ENCODE results near the gene CD2BP2. TPM values are rescaled to one million over a fixed set of nuclear protein-coding genes. Genes with fewer than 3 reads are reported as not detected.

Gene CD2BP2
- total and polyA plus RNA-seq, 9 of the 15 experiments (the other 6 are each of a cell fraction or from before 2014, with no cell fraction given) = 3.9 to 51.1 (median 32.8) TPM

DNA sequence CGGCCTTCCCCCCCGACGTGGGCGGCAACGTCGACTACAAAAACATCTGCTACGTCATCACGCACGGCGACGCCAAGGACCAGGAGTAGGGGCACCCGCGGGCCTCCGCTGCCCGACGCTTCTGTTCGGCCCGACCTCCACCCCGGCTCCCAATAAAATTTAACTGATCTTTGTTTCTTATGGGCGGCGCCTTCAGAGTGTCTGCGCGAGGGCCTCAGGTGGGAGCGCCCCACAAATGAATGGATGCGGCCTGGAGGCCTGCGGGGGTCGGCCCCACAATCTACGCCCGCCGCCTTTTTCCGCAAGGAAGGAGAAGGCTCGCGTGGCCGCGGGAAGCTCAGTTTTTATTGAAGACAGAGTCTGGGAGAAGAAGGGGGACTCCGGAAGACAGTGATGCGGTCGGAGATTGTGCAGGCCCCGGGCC is 22.7 kb upstream of the CD2BP2 start (continued):
- TF ChIP-seq, protein P1, sequence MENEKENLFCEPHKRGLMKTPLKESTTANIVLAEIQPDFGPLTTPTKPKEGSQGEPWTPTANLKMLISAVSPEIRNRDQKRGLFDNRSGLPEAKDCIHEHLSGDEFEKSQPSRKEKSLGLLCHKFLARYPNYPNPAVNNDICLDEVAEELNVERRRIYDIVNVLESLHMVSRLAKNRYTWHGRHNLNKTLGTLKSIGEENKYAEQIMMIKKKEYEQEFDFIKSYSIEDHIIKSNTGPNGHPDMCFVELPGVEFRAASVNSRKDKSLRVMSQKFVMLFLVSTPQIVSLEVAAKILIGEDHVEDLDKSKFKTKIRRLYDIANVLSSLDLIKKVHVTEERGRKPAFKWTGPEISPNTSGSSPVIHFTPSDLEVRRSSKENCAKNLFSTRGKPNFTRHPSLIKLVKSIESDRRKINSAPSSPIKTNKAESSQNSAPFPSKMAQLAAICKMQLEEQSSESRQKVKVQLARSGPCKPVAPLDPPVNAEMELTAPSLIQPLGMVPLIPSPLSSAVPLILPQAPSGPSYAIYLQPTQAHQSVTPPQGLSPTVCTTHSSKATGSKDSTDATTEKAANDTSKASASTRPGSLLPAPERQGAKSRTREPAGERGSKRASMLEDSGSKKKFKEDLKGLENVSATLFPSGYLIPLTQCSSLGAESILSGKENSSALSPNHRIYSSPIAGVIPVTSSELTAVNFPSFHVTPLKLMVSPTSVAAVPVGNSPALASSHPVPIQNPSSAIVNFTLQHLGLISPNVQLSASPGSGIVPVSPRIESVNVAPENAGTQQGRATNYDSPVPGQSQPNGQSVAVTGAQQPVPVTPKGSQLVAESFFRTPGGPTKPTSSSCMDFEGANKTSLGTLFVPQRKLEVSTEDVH (IDR thresholded peaks at IDR 0.05; ENCODE audit: low read depth, partially characterized antibody) = peak; percentile 31
- TF ChIP-seq MYBL2 (IDR thresholded peaks at IDR 0.05; ENCODE audit: low read depth) = no peak
- TF ChIP-seq MYBL2 (CRISPR knock-in tag; IDR thresholded peaks at IDR 0.05; ENCODE audit: borderline replicate concordance) = no peak
- no peak for TF ChIP-seq LCOR (CRISPR knock-in tag; IDR thresholded peaks at IDR 0.05)
- TF ChIP-seq GABPB1 (CRISPR knock-in tag; IDR thresholded peaks at IDR 0.05) = no peak
- TF ChIP-seq CREB1 (IDR thresholded peaks at IDR 0.05) = peak; percentile 81
- TF ChIP-seq CREB1 (CRISPR knock-in tag; IDR thresholded peaks at IDR 0.05) = peak; percentile 82
- no peak for TF ChIP-seq NUFIP1 (IDR thresholded peaks at IDR 0.05; ENCODE audit: partially characterized antibody)
- no peak; the same call in 1 of the 2 replicates for TF ChIP-seq ELF2 (CRISPR knock-in tag; IDR thresholded peaks at IDR 0.05)
- TF ChIP-seq ZNF696 (CRISPR knock-in tag; conservative IDR thresholded peaks at IDR 0.05) = no peak
- TF ChIP-seq TRIM24 (IDR thresholded peaks at IDR 0.05) = 0 out of 4 replicates have a peak, but pooled peaks of 1 of the 2 experiments have one; percentile 35
- TF ChIP-seq, protein P2, sequence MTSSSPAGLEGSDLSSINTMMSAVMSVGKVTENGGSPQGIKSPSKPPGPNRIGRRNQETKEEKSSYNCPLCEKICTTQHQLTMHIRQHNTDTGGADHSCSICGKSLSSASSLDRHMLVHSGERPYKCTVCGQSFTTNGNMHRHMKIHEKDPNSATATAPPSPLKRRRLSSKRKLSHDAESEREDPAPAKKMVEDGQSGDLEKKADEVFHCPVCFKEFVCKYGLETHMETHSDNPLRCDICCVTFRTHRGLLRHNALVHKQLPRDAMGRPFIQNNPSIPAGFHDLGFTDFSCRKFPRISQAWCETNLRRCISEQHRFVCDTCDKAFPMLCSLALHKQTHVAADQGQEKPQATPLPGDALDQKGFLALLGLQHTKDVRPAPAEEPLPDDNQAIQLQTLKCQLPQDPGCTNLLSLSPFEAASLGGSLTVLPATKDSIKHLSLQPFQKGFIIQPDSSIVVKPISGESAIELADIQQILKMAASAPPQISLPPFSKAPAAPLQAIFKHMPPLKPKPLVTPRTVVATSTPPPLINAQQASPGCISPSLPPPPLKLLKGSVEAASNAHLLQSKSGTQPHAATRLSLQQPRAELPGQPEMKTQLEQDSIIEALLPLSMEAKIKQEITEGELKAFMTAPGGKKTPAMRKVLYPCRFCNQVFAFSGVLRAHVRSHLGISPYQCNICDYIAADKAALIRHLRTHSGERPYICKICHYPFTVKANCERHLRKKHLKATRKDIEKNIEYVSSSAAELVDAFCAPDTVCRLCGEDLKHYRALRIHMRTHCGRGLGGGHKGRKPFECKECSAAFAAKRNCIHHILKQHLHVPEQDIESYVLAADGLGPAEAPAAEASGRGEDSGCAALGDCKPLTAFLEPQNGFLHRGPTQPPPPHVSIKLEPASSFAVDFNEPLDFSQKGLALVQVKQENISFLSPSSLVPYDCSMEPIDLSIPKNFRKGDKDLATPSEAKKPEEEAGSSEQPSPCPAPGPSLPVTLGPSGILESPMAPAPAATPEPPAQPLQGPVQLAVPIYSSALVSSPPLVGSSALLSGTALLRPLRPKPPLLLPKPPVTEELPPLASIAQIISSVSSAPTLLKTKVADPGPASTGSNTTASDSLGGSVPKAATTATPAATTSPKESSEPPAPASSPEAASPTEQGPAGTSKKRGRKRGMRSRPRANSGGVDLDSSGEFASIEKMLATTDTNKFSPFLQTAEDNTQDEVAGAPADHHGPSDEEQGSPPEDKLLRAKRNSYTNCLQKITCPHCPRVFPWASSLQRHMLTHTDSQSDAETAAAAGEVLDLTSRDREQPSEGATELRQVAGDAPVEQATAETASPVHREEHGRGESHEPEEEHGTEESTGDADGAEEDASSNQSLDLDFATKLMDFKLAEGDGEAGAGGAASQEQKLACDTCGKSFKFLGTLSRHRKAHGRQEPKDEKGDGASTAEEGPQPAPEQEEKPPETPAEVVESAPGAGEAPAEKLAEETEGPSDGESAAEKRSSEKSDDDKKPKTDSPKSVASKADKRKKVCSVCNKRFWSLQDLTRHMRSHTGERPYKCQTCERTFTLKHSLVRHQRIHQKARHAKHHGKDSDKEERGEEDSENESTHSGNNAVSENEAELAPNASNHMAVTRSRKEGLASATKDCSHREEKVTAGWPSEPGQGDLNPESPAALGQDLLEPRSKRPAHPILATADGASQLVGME (CRISPR knock-in tag; IDR thresholded peaks at IDR 0.05) = no peak
- peak; percentile 96 for TF ChIP-seq RBFOX2 (IDR thresholded peaks at IDR 0.05; ENCODE audit: low read depth, low read length)
- TF ChIP-seq FIP1L1 (IDR thresholded peaks at IDR 0.05; ENCODE audit: low read depth, low read length, poor library complexity, severe bottlenecking) = peak; percentile 38
- TF ChIP-seq PTRF (tag; IDR thresholded peaks at IDR 0.05) = no peak
- TF ChIP-seq BRD9 (IDR thresholded peaks at IDR 0.05; ENCODE audit: low read depth, partially characterized antibody) = peak; percentile 82
- TF ChIP-seq SIRT6 (IDR thresholded peaks at IDR 0.05; ENCODE audit: low read depth, low read length) = no peak
- TF ChIP-seq THRAP3 (IDR thresholded peaks at IDR 0.05; ENCODE audit: borderline replicate concordance) = no peak
- TF ChIP-seq, protein P3, sequence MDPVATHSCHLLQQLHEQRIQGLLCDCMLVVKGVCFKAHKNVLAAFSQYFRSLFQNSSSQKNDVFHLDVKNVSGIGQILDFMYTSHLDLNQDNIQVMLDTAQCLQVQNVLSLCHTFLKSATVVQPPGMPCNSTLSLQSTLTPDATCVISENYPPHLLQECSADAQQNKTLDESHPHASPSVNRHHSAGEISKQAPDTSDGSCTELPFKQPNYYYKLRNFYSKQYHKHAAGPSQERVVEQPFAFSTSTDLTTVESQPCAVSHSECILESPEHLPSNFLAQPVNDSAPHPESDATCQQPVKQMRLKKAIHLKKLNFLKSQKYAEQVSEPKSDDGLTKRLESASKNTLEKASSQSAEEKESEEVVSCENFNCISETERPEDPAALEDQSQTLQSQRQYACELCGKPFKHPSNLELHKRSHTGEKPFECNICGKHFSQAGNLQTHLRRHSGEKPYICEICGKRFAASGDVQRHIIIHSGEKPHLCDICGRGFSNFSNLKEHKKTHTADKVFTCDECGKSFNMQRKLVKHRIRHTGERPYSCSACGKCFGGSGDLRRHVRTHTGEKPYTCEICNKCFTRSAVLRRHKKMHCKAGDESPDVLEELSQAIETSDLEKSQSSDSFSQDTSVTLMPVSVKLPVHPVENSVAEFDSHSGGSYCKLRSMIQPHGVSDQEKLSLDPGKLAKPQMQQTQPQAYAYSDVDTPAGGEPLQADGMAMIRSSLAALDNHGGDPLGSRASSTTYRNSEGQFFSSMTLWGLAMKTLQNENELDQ (CRISPR knock-in tag; IDR thresholded peaks at IDR 0.05; ENCODE audit: borderline replicate concordance) = no peak
- TF ChIP-seq TAF7 (tag; IDR thresholded peaks at IDR 0.05) = peak; percentile 65
